ENCODE measurements around the gene FAM72A.
"Not testable (repeated sequence)": the region's sequence is repeated elsewhere in the genome, so short reads cannot be mapped to it uniquely, and the experiment has no call there.

The FAM72A gene

DNA sequence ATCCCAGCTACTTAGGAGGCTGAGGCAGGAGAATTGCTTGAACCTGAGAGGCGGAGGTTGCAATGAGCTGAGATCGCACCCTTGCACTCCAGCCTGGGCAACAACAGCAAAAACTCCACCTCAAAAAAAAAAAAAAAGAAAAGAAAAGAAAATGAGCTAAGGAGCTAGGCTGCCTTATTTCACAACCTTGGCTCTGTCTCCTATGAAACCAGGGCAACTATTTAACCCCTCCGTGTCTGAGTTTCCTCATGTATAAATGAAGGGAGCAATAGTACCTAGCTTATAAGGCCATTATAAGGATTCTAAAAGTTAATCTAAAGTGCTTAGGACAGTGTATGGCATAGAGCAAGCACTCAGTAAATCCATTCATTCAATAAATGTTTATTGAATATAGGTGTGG is 32.8 kb downstream of the FAM72A start:
- H3K27ac ChIP-seq; H3K36me3 ChIP-seq; H3K4me3 ChIP-seq (ENCODE audit: low read depth in 1 of 2, low read length in 1 of 2); H3K27me3 ChIP-seq; H3K4me1 ChIP-seq (ENCODE audit: control insufficient read depth in 1 of 2, insufficient read depth in 1 of 2, low read depth in 1 of 2, low read length in 1 of 2); H3K9me3 ChIP-seq: not testable (repeated sequence)

DNA sequence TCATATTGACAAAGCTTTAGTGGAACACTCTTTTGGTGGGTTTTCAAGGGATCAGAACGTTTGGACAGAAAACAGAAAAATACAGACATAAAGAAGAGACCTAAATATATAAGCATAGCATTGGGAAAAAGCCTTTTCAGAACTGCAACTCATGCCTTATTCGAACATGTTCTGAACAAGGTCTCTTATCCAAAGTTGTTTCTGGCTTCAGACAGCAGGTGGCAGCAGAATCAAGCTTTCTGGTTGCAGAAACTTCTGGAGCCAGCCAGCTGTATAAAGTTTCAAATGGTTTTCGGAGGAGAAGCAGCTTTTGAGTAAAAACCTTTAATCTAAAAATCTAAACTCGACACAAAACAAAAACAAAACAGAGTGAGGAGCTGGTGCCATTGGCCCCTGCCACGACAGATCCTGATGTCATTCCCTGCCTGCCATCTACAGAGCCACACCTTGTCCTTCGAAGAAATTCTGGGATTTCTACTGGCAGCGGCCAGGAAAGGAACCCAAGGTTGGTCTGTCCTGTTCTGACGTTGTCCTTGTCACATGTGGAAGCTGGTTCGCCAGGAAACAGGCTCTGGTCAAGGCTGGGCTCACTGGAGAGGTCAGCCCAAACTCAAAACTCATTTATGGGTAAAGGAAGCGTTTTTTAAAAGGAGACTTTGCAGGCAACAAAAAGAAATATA is 35.1 kb downstream of the FAM72A start:
- TF ChIP-seq, protein P1, sequence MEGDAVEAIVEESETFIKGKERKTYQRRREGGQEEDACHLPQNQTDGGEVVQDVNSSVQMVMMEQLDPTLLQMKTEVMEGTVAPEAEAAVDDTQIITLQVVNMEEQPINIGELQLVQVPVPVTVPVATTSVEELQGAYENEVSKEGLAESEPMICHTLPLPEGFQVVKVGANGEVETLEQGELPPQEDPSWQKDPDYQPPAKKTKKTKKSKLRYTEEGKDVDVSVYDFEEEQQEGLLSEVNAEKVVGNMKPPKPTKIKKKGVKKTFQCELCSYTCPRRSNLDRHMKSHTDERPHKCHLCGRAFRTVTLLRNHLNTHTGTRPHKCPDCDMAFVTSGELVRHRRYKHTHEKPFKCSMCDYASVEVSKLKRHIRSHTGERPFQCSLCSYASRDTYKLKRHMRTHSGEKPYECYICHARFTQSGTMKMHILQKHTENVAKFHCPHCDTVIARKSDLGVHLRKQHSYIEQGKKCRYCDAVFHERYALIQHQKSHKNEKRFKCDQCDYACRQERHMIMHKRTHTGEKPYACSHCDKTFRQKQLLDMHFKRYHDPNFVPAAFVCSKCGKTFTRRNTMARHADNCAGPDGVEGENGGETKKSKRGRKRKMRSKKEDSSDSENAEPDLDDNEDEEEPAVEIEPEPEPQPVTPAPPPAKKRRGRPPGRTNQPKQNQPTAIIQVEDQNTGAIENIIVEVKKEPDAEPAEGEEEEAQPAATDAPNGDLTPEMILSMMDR (IDR thresholded peaks at IDR 0.05), result peak; percentile 18
- H3K27me3 ChIP-seq, result not testable (repeated sequence)

DNA sequence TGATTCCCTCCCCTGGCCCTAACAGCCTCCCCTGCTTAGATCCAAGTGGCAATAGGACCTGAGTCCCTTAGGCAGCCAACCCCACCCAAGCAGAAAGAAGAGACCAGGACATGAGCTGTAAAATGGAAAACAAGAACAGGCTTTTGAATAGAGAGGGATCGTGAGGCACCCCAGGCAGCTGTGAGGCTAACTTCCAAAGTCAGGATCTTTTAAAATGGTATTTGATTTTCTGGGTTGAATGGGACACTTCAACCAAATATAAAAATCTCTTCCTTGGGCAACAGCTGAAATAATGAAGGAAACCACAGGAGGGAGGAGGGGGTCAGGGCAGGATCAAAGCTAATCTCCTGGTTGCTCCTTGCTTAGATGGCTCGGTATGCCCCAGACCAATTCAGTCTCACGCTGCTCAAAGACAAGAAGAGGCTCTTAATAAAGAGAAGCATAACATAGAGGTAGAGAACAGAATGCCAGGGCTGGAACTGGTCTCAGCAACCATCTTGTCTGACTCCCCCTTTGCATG is 56.8 kb downstream of the FAM72A start:
- Histone ChIP-seq H3K27me3 (peaks cover 6% of the 10 kb centered on the region), H3K36me3 (no peaks in the 10 kb centered on the region)

More for the DNA sequence above, 35.1 kb downstream of the FAM72A start:
- H3K9me3 ChIP-seq; H3K4me1 ChIP-seq (ENCODE audit: control insufficient read depth in 1 of 2, insufficient read depth in 1 of 2, low read depth in 1 of 2, low read length in 1 of 2); H3K36me3 ChIP-seq; H3K27ac ChIP-seq; H3K4me3 ChIP-seq (ENCODE audit: low read depth in 1 of 2, low read length in 1 of 2): not testable (repeated sequence)

DNA sequence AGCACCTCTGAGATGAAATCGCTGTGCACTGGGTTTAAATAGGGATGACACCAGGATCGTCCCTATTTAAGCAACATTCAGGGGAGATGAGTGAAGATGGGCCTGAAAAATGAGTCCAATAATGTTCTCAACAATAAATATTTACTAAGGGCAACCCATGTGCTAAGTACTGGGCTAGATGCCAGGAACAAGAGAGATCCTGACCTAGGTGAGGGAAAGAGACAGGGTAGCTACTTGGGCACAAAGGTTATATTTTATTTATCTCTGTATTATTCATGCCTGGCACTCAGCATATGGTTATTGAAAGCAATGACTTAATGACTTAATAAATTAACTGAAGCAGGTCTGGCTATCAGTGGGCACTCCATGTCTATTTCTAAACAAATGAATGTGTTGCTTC is 58.0 kb downstream of the FAM72A start:
- H3K9me3 ChIP-seq, result no peaks in the 10 kb centered on the region
- H3K4me1 ChIP-seq (ENCODE audit: control insufficient read depth in 1 of 2, insufficient read depth in 1 of 2, low read depth in 1 of 2, low read length in 1 of 2), result no peaks in the 10 kb centered on the region
- no peaks in the 10 kb centered on the region for H3K36me3 ChIP-seq
- peaks cover 17% of the 10 kb centered on the region for H3K27me3 ChIP-seq
- no peak overlapping the region for H3K27ac ChIP-seq
- TF ChIP-seq, protein P1 (IDR thresholded peaks at IDR 0.05), result no peak
- H3K4me3 ChIP-seq (ENCODE audit: low read depth in 1 of 2, low read length in 1 of 2), result no peak overlapping the region

More for the DNA sequence above, 56.8 kb downstream of the FAM72A start:
- Histone ChIP-seq H3K27ac (no peak overlapping the region), H3K4me3 (ENCODE audit: low read depth in 1 of 2, low read length in 1 of 2) (no peak overlapping the region), H3K9me3 (no peaks in the 10 kb centered on the region), H3K4me1 (ENCODE audit: control insufficient read depth in 1 of 2, insufficient read depth in 1 of 2, low read depth in 1 of 2, low read length in 1 of 2) (no peaks in the 10 kb centered on the region)
- TF ChIP-seq, protein P1 (IDR thresholded peaks at IDR 0.05), result no peak

DNA sequence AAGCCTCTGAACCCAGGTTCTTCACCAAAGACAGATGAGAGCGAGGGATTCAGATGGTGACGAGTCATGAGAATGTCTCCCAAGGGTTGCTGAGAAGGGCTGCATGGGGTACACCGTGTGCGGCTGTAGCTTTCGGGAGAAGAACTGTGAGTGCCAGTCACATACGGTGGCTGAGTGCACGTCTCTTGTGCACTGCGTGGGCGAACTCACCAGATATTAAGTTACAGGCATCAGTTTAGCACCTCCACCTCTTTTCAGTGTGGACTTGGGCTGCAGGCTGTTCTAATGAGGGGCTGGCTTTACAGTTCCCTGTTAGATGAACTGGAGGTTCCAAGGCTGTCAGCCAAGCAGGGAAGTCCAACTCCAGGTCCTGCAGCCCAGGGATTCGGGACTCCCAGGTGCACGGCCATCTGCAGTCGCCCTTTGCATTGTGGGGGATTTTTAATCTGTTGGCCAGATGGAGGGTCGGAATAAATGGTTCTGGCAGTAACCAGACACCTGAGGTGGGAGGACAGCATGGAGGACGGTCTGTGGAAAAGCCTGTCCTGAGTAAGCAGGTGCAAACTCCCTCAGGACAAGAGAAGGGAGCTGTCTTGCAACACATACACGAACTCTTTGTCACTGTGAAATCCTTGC is 59.0 kb downstream of the FAM72A start:
- H3K27me3 ChIP-seq, result peaks cover 25% of the 10 kb centered on the region
- H3K36me3 ChIP-seq, result no peaks in the 10 kb centered on the region
- H3K9me3 ChIP-seq, result no peaks in the 10 kb centered on the region
- H3K4me1 ChIP-seq (ENCODE audit: control insufficient read depth in 1 of 2, insufficient read depth in 1 of 2, low read depth in 1 of 2, low read length in 1 of 2), result no peaks in the 10 kb centered on the region
- no peak overlapping the region for H3K27ac ChIP-seq
- TF ChIP-seq, protein P1 (IDR thresholded peaks at IDR 0.05), result no peak
- no peak overlapping the region for H3K4me3 ChIP-seq (ENCODE audit: low read depth in 1 of 2, low read length in 1 of 2)

DNA sequence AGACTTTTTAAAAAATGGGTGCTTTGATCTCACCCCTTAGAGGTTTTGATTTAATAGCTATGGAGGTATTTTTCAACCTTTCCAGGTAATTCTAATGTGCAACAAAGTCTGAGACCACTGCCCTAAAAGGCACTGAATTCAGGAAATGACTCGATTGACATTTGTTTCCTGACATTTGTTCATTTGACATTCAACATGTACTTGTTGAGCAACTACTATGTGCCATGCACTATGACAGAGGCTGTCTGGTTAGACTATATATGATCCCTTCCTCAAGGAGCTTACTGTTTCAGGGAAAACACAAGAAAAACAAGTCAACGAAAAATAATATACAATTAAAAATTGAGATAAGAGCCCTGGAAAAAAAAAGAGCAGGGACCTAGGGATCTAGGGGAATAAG is 59.9 kb downstream of the FAM72A start:
- no peaks in the 10 kb centered on the region for H3K4me1 ChIP-seq (ENCODE audit: control insufficient read depth in 1 of 2, insufficient read depth in 1 of 2, low read depth in 1 of 2, low read length in 1 of 2)
- TF ChIP-seq, protein P1 (IDR thresholded peaks at IDR 0.05), result no peak
- H3K27ac ChIP-seq, result no peak overlapping the region
- H3K4me3 ChIP-seq (ENCODE audit: low read depth in 1 of 2, low read length in 1 of 2), result no peak overlapping the region
- H3K9me3 ChIP-seq, result no peaks in the 10 kb centered on the region
- H3K27me3 ChIP-seq, result peaks cover 32% of the 10 kb centered on the region
- no peaks in the 10 kb centered on the region for H3K36me3 ChIP-seq
